ENCODE data around the gene CD101. TPM values are rescaled to one million over a fixed set of nuclear protein-coding genes. Genes with fewer than 3 reads are reported as not detected.

CD101 gene
- total and polyA plus RNA-seq, 2 of the 8 experiments (the other 6 are each of a cell fraction or from before 2014, with no cell fraction given) = 1.1 to 1.2 TPM

GRCh38 chr1:116983678-116984077 is 17.9 kb upstream of the CD101 start (continued):
- TF ChIP-seq ATF3 (IDR thresholded peaks at IDR 0.05; ENCODE audit: insufficient read depth, low read depth, low read length) (no peak), POU5F1 (IDR thresholded peaks at IDR 0.05; ENCODE audit: low read depth, low read length) (no peak), JUND (IDR thresholded peaks at IDR 0.05; ENCODE audit: low read length) (no peak), E2F6 (IDR thresholded peaks at IDR 0.05) (no peak), SP1 (IDR thresholded peaks at IDR 0.05; ENCODE audit: low read depth, low read length) (no peak), CBX5 (IDR thresholded peaks at IDR 0.05; ENCODE audit: low read depth, low read length) (no peak)
